HUES64 (cell line): ENCODE data around the gene JAG1.
"Not testable (repeated sequence)": the region's sequence is repeated elsewhere in the genome, so short reads cannot be mapped to it uniquely, and the experiment has no call there.

Experiments
- H3K27ac ChIP-seq: 2 replicates; pipeline ENCODE4 v1.7.0; 2013; ENCODE audit warnings: low read depth, low read length, inconsistent platforms
- H3K27me3 ChIP-seq: 2 replicates; pipeline ENCODE4 v1.6.1; 2013; ENCODE audit warnings: mild to moderate bottlenecking, low read length; ENCODE audit not compliant: insufficient read depth
- H3K36me3 ChIP-seq: 2 replicates; pipeline ENCODE4 v1.6.1; 2013; ENCODE audit warnings: mild to moderate bottlenecking, low read length; ENCODE audit not compliant: insufficient read depth
- H3K4me1 ChIP-seq: 2 replicates; pipeline ENCODE4 v1.6.1; 2013; ENCODE audit warnings: mild to moderate bottlenecking, low read length, moderate library complexity; ENCODE audit not compliant: insufficient read depth
- H3K4me3 ChIP-seq: 2 replicates; pipeline ENCODE4 v1.5.1; 2013; ENCODE audit warnings: mild to moderate bottlenecking, low read length, moderate library complexity
- H3K9ac ChIP-seq: 2 replicates; pipeline ENCODE4 v1.6.1; 2013; ENCODE audit warnings: mild to moderate bottlenecking, low read depth, low read length
- H3K9me3 ChIP-seq: 2 replicates; pipeline ENCODE4 v1.6.1; 2013; ENCODE audit warnings: low read depth, low read length; ENCODE audit not compliant: insufficient read depth
- WGBS: fragments of 150-250, 120-280 bp; methylation state at CpG from one replicate; pipeline ENCODE4 v1.1.7; 2013; ENCODE audit warnings: missing lambda C conversion rate; 5-methylcytosine and 5-hydroxymethylcytosine counted together

JAG1 gene

DNA sequence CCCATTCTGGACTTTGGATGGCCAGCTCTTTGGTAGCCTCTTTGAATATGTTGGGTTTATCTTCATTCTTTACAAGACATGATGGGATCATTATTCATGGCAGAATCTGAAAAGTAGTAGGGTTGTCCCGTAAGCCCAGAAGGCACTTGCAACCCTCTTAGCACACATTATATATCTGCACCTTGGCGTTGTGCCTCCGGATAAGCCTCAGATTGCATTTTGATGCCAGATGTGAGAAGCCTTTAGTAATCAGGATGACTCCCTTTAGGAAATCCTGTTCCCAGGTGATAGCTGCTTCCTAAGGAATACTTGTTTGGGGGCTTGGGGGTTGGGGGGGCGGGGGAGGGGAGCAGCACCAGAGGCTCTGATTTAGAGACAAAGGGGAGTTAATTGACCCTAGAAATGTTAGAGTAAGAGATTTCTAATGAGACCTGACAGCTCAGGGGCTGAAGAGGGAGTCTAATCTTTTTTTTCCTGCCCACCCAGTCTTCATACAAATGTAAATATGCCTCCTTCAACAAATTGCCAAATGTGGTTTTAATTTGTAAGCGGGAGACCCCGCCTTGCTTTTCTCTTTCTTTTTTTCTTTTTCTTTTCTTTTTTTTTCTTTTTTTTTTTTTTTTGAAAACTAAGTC, 55.1 kb downstream of the JAG1 start:
- peaks cover 27% of the 10 kb centered on the region for H3K4me1 ChIP-seq
- no peak overlapping the region; the same call in 1 of the 2 replicates for H3K9ac ChIP-seq
- WGBS, result 24% methylated on average over 6 of the region's 6 CpGs
- no peaks in the 10 kb centered on the region for H3K27me3 ChIP-seq
- H3K36me3 ChIP-seq, result 0 out of 2 replicates have a peak, but pooled peaks cover 4% of the 10 kb centered on the region
- H3K9me3 ChIP-seq, result no peaks in the 10 kb centered on the region
- H3K4me3 ChIP-seq, result 0 out of 2 replicates have a peak overlapping the region, but pooled peaks have one; percentile 19
- H3K27ac ChIP-seq, result peak overlapping the region; percentile 27; the same call in 1 of the 2 replicates

DNA sequence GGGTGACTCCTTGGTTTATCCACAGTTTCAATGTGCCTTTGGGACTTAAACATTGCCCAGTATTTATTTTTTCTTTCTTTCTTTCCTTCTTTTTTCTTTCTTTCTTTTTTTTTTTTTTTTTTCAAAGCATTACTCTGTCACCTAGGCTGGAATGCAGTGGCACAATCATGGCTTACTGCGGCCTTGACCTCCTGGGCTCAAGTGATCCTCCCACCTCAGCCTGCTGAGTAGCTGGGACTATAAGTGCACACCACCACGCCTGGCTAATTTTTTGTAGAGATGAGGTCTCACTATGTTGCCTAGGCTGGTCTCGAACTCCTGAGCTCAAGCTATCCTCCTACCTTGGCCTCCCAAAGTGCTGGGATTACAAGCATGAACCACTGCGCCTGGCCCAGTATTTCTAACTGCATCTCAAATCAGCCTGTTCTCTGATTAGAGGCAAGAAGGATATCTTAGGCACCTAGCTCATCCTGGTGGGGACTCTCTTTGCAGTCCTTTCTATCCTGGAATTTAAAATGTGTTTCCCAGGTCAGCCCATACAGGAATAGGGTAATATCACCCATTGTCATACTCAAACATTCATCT, 56.2 kb downstream of the JAG1 start:
- not testable (repeated sequence) for H3K9me3 ChIP-seq, H3K9ac ChIP-seq, H3K4me3 ChIP-seq, H3K36me3 ChIP-seq, H3K27me3 ChIP-seq, H3K27ac ChIP-seq
- H3K4me1 ChIP-seq, result peaks cover 27% of the 10 kb centered on the region
- WGBS, result 95% methylated on average over 4 of the region's 4 CpGs

DNA sequence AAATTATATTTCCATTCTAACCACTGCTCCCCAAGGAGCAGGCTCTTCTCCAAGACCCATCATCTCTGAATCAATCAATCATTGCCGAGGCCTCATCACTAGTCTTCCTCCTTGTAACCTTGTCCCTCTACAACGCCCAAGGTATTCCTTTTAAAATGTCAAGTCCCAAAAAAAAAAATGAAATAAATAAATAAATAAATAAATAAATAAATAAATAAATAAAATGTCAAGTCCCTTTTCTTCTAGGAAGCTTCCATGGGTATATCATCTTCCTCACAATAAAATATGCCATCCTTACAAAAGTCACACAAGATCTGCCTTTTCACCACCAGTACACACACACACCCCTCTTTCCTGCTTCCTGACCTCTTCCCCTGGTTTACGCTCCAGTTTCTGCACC, 57.6 kb downstream of the JAG1 start:
- Histone ChIP-seq H3K9me3 (no peaks in the 10 kb centered on the region), H3K27ac (no peak overlapping the region), H3K36me3 (no peaks in the 10 kb centered on the region), H3K27me3 (no peaks in the 10 kb centered on the region), H3K4me3 (no peak overlapping the region), H3K4me1 (peaks cover 27% of the 10 kb centered on the region), H3K9ac (no peak overlapping the region)
- 96% methylated on average over 2 of the region's 3 CpGs for WGBS

DNA sequence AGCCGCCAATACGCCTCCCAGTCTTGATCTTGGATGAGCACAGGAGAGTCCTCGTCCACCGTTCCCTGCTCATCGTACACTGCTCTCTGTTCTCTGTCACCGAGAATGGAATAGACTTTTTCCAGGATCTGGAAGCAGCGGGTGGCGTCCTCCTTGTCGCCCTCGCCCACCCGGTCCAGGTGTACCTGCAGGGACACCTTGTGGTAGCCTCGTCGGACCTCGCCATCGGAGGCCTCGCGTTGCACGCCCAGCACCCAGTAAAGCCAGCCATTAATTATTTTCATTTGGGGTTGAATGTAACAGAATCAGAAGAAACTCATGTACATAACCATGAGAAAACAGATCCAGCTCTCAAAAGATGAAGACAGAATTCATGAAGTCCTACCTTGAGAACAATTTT, 59.9 kb downstream of the JAG1 start:
- Histone ChIP-seq H3K4me3 (no peak overlapping the region), H3K36me3 (no peaks in the 10 kb centered on the region), H3K9ac (no peak overlapping the region), H3K4me1 (peaks cover 13% of the 10 kb centered on the region), H3K9me3 (no peaks in the 10 kb centered on the region), H3K27ac (no peak overlapping the region), H3K27me3 (no peaks in the 10 kb centered on the region)
- 95% methylated on average over 18 of the region's 18 CpGs for WGBS

DNA sequence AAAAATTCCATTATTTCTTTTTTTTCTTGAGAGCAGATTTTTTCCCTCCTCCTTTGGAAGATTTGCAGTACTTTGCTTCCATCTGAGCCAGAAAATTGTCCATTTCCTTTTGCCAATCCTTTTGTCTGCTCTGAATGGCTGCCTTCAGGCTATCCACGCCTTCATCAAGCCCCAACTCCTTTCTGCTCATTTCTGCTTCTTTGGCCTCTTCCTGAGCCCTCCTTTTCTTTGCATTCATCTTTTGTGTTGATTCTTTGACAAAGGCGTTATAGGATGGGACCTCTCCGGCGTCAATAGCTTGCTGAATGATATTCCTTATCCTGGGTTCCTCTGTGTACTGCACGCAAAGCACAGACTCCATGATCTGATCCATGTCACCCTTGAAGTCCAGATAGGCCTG, 60.4 kb downstream of the JAG1 start:
- 96% methylated on average over 4 of the region's 5 CpGs for WGBS
- H3K27me3 ChIP-seq, H3K27ac ChIP-seq, H3K9me3 ChIP-seq, H3K4me1 ChIP-seq, H3K36me3 ChIP-seq, H3K9ac ChIP-seq, H3K4me3 ChIP-seq: not testable (repeated sequence)

DNA sequence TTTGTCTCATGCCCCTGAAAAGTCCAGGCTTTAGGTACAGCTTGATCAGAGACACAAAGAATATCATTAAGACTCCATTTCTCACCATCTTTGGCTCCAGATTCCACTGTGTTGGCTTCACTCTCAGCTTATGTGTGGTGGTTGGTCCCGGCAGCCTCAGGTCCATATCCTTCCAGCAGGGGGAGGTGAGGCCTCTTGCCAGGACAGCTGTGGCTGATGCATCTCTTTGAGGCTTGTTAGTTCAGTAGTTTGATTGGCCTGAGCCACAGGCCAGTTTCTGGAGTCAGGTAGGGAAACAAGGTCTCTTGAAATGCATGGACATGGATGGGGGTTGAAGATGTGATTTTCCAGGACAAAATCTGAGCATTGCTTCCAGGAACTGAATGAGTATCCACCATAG, 62.4 kb downstream of the JAG1 start:
- 37% methylated on average over 1 of the region's 1 CpG for WGBS
- no peak overlapping the region for H3K27ac ChIP-seq
- no peaks in the 10 kb centered on the region for H3K4me1 ChIP-seq
- H3K9me3 ChIP-seq, result no peaks in the 10 kb centered on the region
- no peaks in the 10 kb centered on the region for H3K36me3 ChIP-seq
- H3K9ac ChIP-seq, result no peak overlapping the region
- H3K27me3 ChIP-seq, result no peaks in the 10 kb centered on the region
- no peak overlapping the region for H3K4me3 ChIP-seq

DNA sequence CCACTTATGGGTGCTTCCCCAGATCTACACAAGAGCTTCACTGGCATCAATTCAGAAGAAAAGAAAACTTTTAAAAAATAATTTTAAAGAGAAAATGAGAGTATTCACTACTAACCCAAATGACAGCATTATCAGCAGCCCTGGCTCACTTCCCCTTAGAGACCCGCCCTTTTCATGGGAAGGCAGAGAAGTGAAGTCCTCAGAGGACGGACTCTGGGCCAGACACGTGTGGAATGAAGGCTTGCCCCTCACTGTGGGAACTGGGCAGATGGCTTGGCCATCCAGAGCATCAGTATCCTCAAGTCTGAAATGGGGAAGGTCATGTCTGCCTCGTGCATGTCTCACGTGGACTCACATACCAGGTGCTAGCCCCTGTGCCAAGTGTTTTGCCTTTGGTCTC, 63.5 kb downstream of the JAG1 start:
- H3K27me3 ChIP-seq, result no peaks in the 10 kb centered on the region
- no peak overlapping the region for H3K27ac ChIP-seq
- H3K9ac ChIP-seq, result no peak overlapping the region
- H3K36me3 ChIP-seq, result no peaks in the 10 kb centered on the region
- H3K9me3 ChIP-seq, result no peaks in the 10 kb centered on the region
- 88% methylated on average over 5 of the region's 5 CpGs for WGBS
- H3K4me3 ChIP-seq, result no peak overlapping the region
- H3K4me1 ChIP-seq, result no peaks in the 10 kb centered on the region

DNA sequence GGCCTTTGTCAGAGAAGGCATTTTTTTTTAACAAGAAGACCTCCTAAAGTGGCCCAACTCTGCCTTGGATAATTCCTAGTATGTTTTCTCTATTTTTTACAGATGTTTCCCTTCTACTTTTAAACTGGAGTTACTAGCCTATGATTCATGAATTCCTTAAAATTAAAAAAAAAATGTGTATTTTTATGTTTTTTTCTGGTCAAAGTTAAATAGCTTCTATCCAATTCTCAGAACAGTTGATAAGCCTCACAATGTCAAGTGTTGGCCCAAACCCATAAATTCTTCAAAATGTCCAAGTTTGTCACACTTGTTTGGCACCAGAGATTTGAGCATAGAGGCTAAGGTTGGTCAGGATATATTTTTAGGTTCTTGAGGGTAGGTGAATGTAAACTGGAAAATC, 64.0 kb downstream of the JAG1 start:
- Histone ChIP-seq H3K4me1 (no peaks in the 10 kb centered on the region; the same call in 1 of the 2 replicates), H3K27me3 (no peaks in the 10 kb centered on the region), H3K4me3 (no peak overlapping the region), H3K27ac (no peak overlapping the region), H3K36me3 (no peaks in the 10 kb centered on the region), H3K9me3 (no peaks in the 10 kb centered on the region), H3K9ac (no peak overlapping the region)

DNA sequence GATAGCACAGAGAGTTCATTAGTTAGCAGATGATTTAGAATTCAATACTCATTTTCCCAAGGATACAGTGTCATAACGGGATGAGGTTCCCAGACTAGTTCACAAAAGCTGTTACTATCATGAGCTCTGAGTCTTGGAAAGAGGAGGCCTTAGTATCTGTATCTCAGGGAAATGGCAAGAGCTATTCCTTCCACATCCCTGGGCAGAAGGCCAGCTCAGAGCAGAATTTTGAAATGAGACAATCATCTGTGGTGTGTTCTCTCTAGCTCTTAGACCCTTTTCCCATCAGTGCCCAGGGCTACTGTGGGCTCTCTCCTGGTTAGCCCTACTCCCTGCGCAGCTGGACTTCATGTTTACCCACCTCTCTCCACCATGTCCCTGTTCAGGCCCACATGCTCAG, 64.5 kb downstream of the JAG1 start:
- Histone ChIP-seq H3K9me3 (no peaks in the 10 kb centered on the region), H3K4me3 (no peak overlapping the region)
- WGBS, result 98% methylated on average over 2 of the region's 2 CpGs

DNA sequence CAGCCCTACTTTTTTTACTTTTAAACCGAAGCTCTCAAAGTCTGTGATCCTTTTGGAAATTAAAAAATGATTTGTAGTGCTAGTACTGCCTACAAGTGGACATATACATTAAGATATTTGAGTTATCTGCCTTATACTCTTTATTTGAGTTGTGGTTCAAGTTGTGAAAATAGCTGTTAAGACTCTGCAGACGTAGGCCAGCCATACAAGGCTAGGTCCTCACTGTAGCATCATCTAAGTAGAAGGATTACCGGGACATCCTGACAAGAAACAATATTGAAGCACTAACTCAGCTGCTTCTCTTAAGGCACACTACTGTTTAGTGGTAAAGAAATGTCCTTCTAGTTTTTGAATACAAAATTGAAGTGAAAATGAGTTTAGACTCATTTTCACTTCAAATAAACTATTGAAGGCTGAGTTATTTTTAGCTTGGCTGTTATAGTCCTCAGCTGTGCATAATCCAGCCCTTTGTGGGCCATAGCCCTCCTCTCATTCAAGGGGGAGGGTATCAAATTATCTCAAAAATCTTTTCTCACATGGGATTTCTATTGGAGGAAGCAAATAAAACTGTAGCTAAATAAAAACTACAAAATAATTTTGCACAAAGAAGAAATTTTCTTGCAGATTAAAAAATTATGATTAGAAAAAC, 68.1 kb downstream of the JAG1 start:
- peaks cover 3% of the 10 kb centered on the region; the same call in 1 of the 2 replicates for H3K4me1 ChIP-seq
- no peaks in the 10 kb centered on the region for H3K27me3 ChIP-seq
- no peak overlapping the region for H3K9ac ChIP-seq
- 92% methylated on average over 2 of the region's 3 CpGs for WGBS
- no peak overlapping the region for H3K4me3 ChIP-seq
- H3K36me3 ChIP-seq, result 0 out of 2 replicates have a peak, but pooled peaks cover 6% of the 10 kb centered on the region
- no peak overlapping the region for H3K27ac ChIP-seq
- H3K9me3 ChIP-seq, result no peaks in the 10 kb centered on the region

More for the DNA sequence above, 64.5 kb downstream of the JAG1 start:
- Histone ChIP-seq H3K9ac (no peak overlapping the region), H3K36me3 (no peaks in the 10 kb centered on the region), H3K27me3 (no peaks in the 10 kb centered on the region), H3K27ac (no peak overlapping the region), H3K4me1 (no peaks in the 10 kb centered on the region; the same call in 1 of the 2 replicates)

DNA sequence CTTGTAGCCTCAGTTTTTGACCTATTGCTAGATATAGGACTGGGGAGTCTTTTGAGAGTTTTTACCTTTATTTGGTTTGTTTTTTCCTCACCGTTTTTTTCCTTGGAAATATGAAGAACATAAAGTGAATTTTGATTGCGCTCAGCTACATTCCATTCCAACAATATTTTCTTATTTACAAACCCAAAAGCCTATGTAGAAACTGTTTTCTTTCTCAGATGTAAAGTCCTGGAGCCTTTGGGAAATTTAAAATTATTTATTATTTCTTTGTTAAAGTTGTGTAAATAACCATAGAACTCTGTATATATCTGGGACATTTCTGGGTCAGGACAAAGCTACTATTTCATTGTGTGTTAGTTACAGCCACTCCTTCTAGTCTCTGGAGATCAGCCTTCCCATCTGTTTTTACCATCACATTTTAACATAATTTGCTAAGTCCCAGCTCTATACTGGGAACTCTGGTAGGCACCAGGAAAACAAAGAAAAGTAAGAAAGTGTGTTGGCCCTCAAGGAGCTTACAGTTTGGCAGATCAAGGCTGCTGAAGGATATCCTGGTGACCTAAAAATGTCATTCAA, 68.8 kb downstream of the JAG1 start:
- WGBS, result no CpG with 5 or more reads among the region's 2 CpGs
- Histone ChIP-seq H3K27ac (no peak overlapping the region), H3K36me3 (0 out of 2 replicates have a peak, but pooled peaks cover 6% of the 10 kb centered on the region), H3K4me3 (no peak overlapping the region), H3K27me3 (no peaks in the 10 kb centered on the region), H3K9ac (no peak overlapping the region), H3K9me3 (no peaks in the 10 kb centered on the region), H3K4me1 (peaks cover 3% of the 10 kb centered on the region; the same call in 1 of the 2 replicates)
